Activated CD4-positive, alpha-beta T cell treated with anti-CD3 and anti-CD28 coated beads for 36 hours (primary cell): ENCODE measurements around the gene RPS10. TPM values are rescaled to one million over a fixed set of nuclear protein-coding genes. Genes with fewer than 3 reads are reported as not detected.

Experiments used
- ATAC-seq: fragments of 200-7000 bp; cut with Tn5 transposase; one replicate; pipeline ENCODE4 v1.10.0; 2021; ENCODE audit warnings: mild to moderate bottlenecking, moderate library complexity
- CTCF ChIA-PET: fragments of 350-600 bp; sonication (Branson Sonifier 250); formaldehyde crosslinking; loops from one replicate; lab custom pipeline; 2021; ENCODE audit warnings: antibody characterized with exemption; lab: Charles Lee
- POLR2A ChIA-PET: fragments of 350-600 bp; sonication (Branson Sonifier 250); formaldehyde crosslinking; loops from one replicate; lab custom pipeline; 2021; ENCODE audit warnings: antibody characterized with exemption, inconsistent platforms; lab: Charles Lee
- DNase-seq: peaks from one replicate; pipeline ENCODE4 v3.0.0-alpha.2; 2020
- H3K27ac Mint-ChIP-seq: one replicate; pipeline ENCODE4 v1.8.0; 2021; ENCODE audit warnings: mixed read lengths
- H3K27me3 Mint-ChIP-seq: one replicate; pipeline ENCODE4 v1.8.0; 2021; ENCODE audit warnings: mixed read lengths
- H3K36me3 Mint-ChIP-seq: one replicate; pipeline ENCODE4 v1.8.0; 2021; ENCODE audit warnings: low read depth, mixed read lengths
- H3K4me1 Mint-ChIP-seq: one replicate; pipeline ENCODE4 v1.8.0; 2021; ENCODE audit warnings: mixed read lengths
- H3K4me3 Mint-ChIP-seq: one replicate; pipeline ENCODE4 v1.8.0; 2021; ENCODE audit warnings: mild to moderate bottlenecking, moderate library complexity, mixed read lengths
- H3K9me3 Mint-ChIP-seq: one replicate; pipeline ENCODE4 v1.8.0; 2021; ENCODE audit warnings: low read depth, mixed read lengths
- intact Hi-C, 2 experiments: fragments of 100-400 bp; cut with DNase I in 1 of 2; cut with micrococcal nuclease in 1 of 2; formaldehyde crosslinking; loops; one replicate each; pipeline versions ENCODE4 v1.14.2 to v1.15.1; 2022 to 2024; cut with DNase I, micrococcal nuclease
- total RNA-seq, 2 experiments: library from RNA; stranded (reverse); gene quantifications; one replicate each; pipeline ENCODE4 v1.2.3, GENCODE V29; 2021

RPS10 gene
- total RNA-seq, 2 experiments from 2014 or later = 2,447 to 2,541 TPM

DNA sequence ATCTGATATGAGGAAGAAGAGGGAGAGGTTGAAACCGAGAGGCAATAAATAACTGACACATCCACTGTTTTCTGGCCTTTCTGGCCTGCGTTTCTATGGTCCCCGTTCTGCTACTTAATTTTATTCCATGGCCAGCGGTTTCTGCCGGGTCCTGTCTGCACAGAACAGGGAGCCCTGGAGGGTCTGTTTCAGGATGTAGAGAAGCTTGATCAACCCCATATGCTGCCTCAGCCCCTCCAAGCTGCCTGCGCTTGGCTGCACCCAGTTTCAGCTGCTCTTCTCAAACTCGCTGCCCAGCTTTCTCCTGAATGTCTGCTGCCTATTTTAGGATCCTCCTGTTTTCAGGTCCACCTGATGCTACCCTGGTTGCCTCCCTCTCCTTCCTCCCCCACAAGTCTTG is 21.5 kb upstream of the RPS10 start:
- Mint-ChIP-seq H3K27ac (no peak overlapping the region), H3K9me3 (peaks cover 5% of the 10 kb centered on the region), H3K27me3 (no peaks in the 10 kb centered on the region), H3K4me1 (no peaks in the 10 kb centered on the region), H3K4me3 (no peak overlapping the region), H3K36me3 (no peaks in the 10 kb centered on the region)
- ATAC-seq (no peak), DNase-seq (no peak)
- intact Hi-C loops = no loop called here
- ChIA-PET POLR2A (no interaction called here), CTCF (interaction anchor here (0.6 to 1.6 kb wide), 3 partner anchors 13 to 1642 kb away, joined by 3 to 7 read pairs (median 3); no protein-coding TSS in a partner anchor)

DNA sequence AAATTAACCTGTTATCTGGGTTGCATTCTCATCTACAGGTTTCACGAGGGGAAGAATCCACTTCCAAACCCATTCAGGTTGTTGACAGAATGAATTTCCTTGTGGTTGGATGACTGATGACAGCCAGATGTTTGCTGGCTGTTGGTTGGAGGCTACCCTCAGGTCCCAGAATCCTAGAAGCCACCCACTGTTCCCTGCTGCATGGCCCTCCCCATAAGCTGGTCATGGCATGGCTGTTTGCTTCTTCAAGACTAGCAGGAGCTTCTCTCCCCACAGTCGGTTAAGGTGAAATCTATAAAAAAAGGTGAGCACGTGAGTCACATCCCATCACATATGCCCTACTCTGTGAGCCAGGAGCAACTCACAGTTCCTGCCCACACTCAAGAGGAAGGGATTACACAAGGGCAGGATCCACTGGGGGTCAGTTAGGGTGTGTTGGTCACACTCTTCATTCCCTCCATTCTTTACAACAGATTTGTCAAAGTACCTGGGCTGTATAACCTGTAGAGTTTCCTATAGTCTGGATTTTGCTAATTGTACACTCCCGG is 19.5 kb upstream of the RPS10 start:
- no peaks in the 10 kb centered on the region for H3K4me1 Mint-ChIP-seq
- POLR2A ChIA-PET = no interaction called here
- CTCF ChIA-PET = no interaction called here
- DNase-seq (no peak), ATAC-seq (no peak)
- H3K36me3 Mint-ChIP-seq = no peaks in the 10 kb centered on the region
- intact Hi-C loops = no loop called here
- no peak overlapping the region for H3K4me3 Mint-ChIP-seq
- H3K9me3 Mint-ChIP-seq = no peaks in the 10 kb centered on the region
- no peak overlapping the region for H3K27ac Mint-ChIP-seq
- H3K27me3 Mint-ChIP-seq = no peaks in the 10 kb centered on the region

DNA sequence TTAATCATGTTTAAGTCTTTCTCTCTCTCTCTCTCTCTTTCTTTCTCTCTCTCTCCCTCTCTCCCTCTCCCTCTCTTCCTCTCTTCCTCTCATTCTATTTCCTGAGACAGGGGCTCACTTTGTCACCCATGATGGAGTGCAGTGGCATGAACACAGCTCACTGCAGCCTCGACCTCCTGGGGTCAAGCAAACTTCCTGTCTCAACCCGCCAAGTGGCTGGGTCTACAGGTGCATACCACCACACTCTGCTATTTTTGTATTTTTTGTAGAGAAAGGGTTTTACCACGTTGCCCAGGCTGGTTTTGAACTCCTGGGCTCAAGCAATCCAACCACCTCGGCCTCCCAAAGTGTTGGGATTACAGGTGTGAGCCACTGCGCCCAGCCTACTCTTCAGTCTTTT is 15.7 kb upstream of the RPS10 start:
- ChIA-PET CTCF (no interaction called here), POLR2A (no interaction called here)
- ATAC-seq (no peak), DNase-seq (no peak)
- Mint-ChIP-seq H3K36me3 (no peaks in the 10 kb centered on the region), H3K9me3 (peaks cover 2% of the 10 kb centered on the region), H3K27me3 (no peaks in the 10 kb centered on the region), H3K4me1 (no peaks in the 10 kb centered on the region), H3K4me3 (no peak overlapping the region), H3K27ac (no peak overlapping the region)
- intact Hi-C loops = no loop called here

- intact Hi-C loops = no loop called here
These were observed 13.6 kb upstream of the RPS10 start for GRCh38 chr6:34439442-34439841.

GRCh38 chr6:34438705-34439104 is 12.8 kb upstream of the RPS10 start:
- Mint-ChIP-seq H3K4me1 (no peaks in the 10 kb centered on the region), H3K9me3 (peaks cover 2% of the 10 kb centered on the region), H3K4me3 (no peak overlapping the region), H3K27ac (no peak overlapping the region), H3K27me3 (no peaks in the 10 kb centered on the region), H3K36me3 (no peaks in the 10 kb centered on the region)
- DNase-seq = no peak
- CTCF ChIA-PET = no interaction called here
- peak; percentile 47 for ATAC-seq
- intact Hi-C loops = no loop called here
- POLR2A ChIA-PET = no interaction called here

More at GRCh38 chr6:34439442-34439841, 13.6 kb upstream of the RPS10 start:
- POLR2A ChIA-PET = no interaction called here
- ATAC-seq = no peak
- Mint-ChIP-seq H3K4me3 (no peak overlapping the region), H3K27me3 (no peaks in the 10 kb centered on the region), H3K27ac (no peak overlapping the region), H3K4me1 (no peaks in the 10 kb centered on the region), H3K9me3 (peaks cover 2% of the 10 kb centered on the region), H3K36me3 (no peaks in the 10 kb centered on the region)
- CTCF ChIA-PET = interaction anchor here (0.9 to 1.4 kb wide), 2 partner anchors 9 to 169 kb away, joined by 3 read pairs; no protein-coding TSS in a partner anchor
- no peak for DNase-seq

- Mint-ChIP-seq H3K4me1 (no peaks in the 10 kb centered on the region), H3K27ac (no peak overlapping the region)
These were observed 11.7 kb upstream of the RPS10 start for GRCh38 chr6:34437644-34437970.

GRCh38 chr6:34436803-34437643 is 11.2 kb upstream of the RPS10 start:
- DNase-seq (no peak), ATAC-seq (no peak)
- POLR2A ChIA-PET = interaction anchor here (0.6 kb wide), 2 partner anchors 22 to 131 kb away, joined by 3 to 4 read pairs; no protein-coding TSS in a partner anchor
- Mint-ChIP-seq H3K4me3 (no peak overlapping the region), H3K9me3 (peaks cover 2% of the 10 kb centered on the region), H3K27me3 (no peaks in the 10 kb centered on the region), H3K27ac (no peak overlapping the region), H3K36me3 (no peaks in the 10 kb centered on the region), H3K4me1 (no peaks in the 10 kb centered on the region)
- CTCF ChIA-PET = interaction anchor here (0.6 kb wide), 1 partner anchor 17 kb away, joined by 3 read pairs; no protein-coding TSS in a partner anchor
- intact Hi-C loops = no loop called here

More at GRCh38 chr6:34437644-34437970, 11.7 kb upstream of the RPS10 start:
- ATAC-seq (no peak), DNase-seq (no peak)
- H3K9me3 Mint-ChIP-seq = peaks cover 2% of the 10 kb centered on the region
- H3K27me3 Mint-ChIP-seq = no peaks in the 10 kb centered on the region
- POLR2A ChIA-PET = no interaction called here
- no peak overlapping the region for H3K4me3 Mint-ChIP-seq
- CTCF ChIA-PET = interaction anchor here (0.6 kb wide), 1 partner anchor 17 kb away, joined by 3 read pairs; no protein-coding TSS in a partner anchor
- intact Hi-C loops = no loop called here
- no peaks in the 10 kb centered on the region for H3K36me3 Mint-ChIP-seq

DNA sequence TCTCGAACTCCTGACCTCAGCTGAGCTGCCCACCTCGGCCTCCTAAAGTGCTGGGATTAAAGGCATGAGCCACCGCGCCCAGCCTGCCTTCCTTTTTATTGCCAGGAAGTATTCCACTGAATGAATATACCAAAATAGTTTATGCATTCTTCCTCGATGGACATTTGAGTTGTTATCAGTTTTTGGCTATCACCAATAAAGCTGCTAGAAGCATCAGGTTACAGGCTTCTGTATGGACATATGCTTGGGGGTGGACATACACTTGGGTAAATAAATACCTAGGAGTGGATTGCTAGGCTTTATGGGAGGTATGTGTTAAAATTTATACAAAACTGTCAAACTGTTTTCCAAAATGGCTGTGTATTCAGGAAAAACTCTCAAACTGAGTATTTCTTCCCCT is 10.0 kb upstream of the RPS10 start:
- H3K9me3 Mint-ChIP-seq = peaks cover 2% of the 10 kb centered on the region
- POLR2A ChIA-PET = no interaction called here
- H3K27me3 Mint-ChIP-seq = no peaks in the 10 kb centered on the region
- H3K27ac Mint-ChIP-seq = no peak overlapping the region
- CTCF ChIA-PET = no interaction called here
- ATAC-seq (no peak), DNase-seq (no peak)
- no peak overlapping the region for H3K4me3 Mint-ChIP-seq
- H3K4me1 Mint-ChIP-seq = no peaks in the 10 kb centered on the region
- intact Hi-C loops = no loop called here
- no peaks in the 10 kb centered on the region for H3K36me3 Mint-ChIP-seq

- ChIA-PET CTCF (interaction anchor here (0.8 to 1.7 kb wide), 2 partner anchors 10 to 184 kb away, joined by 4 to 9 read pairs; no protein-coding TSS in a partner anchor), POLR2A (interaction anchor here (2.3 kb wide), 1 partner anchor 10 kb away, joined by 18 read pairs; no protein-coding TSS in a partner anchor)
- peak overlapping the region; percentile 97 for H3K4me3 Mint-ChIP-seq
- intact Hi-C loops = loop anchor here (2.0 to 5.0 kb wide), 3 partner anchors 32 to 243 kb away; partner anchors contain the start of gene NUDT3 (in 1 of the 2)
- H3K27me3 Mint-ChIP-seq = no peaks in the 10 kb centered on the region
- H3K9me3 Mint-ChIP-seq = no peaks in the 10 kb centered on the region
- H3K27ac Mint-ChIP-seq = peak overlapping the region; percentile 99
- H3K36me3 Mint-ChIP-seq = peaks cover 49% of the 10 kb centered on the region
- H3K4me1 Mint-ChIP-seq = peaks cover 35% of the 10 kb centered on the region
- DNase-seq = peak; percentile 32
- ATAC-seq = no peak
These were observed 754 bp downstream of the RPS10 start for GRCh38 chr6:34425132-34425497.

GRCh38 chr6:34424200-34425131 is 1.4 kb downstream of the RPS10 start:
- H3K27me3 Mint-ChIP-seq = no peaks in the 10 kb centered on the region
- H3K4me3 Mint-ChIP-seq = peak overlapping the region; percentile 97
- intact Hi-C loops = loop anchor here (2.0 to 5.0 kb wide), 3 partner anchors 32 to 242 kb away; partner anchors contain the start of gene NUDT3 (in 1 of the 2)
- ATAC-seq (no peak), DNase-seq (no peak)
- ChIA-PET CTCF (interaction anchor here (0.8 to 1.7 kb wide), 2 partner anchors 10 to 185 kb away, joined by 4 to 9 read pairs; no protein-coding TSS in a partner anchor), POLR2A (interaction anchor here (0.6 to 2.3 kb wide), 4 partner anchors 9 to 588 kb away, joined by 3 to 18 read pairs (median 4); no protein-coding TSS in a partner anchor)
- H3K9me3 Mint-ChIP-seq = no peaks in the 10 kb centered on the region
- H3K36me3 Mint-ChIP-seq = peaks cover 55% of the 10 kb centered on the region
- H3K27ac Mint-ChIP-seq = peak overlapping the region; percentile 99
- peaks cover 38% of the 10 kb centered on the region for H3K4me1 Mint-ChIP-seq
